ENCODE data around the gene CSNK1D.
"Not testable (repeated sequence)": the region's sequence is repeated elsewhere in the genome, so short reads cannot be mapped to it uniquely, and the experiment has no call there.

Gene CSNK1D

GRCh38 chr17:82195675-82196672 is 77.5 kb downstream of the CSNK1D start:
- no peak for FAIRE-seq
- DNase-seq (ENCODE audit: low spot score), result no peak

- DNase-seq (ENCODE audit: low spot score) (no peak), FAIRE-seq (no peak)
These were observed 78.7 kb downstream of the CSNK1D start for GRCh38 chr17:82194765-82195164.

DNA sequence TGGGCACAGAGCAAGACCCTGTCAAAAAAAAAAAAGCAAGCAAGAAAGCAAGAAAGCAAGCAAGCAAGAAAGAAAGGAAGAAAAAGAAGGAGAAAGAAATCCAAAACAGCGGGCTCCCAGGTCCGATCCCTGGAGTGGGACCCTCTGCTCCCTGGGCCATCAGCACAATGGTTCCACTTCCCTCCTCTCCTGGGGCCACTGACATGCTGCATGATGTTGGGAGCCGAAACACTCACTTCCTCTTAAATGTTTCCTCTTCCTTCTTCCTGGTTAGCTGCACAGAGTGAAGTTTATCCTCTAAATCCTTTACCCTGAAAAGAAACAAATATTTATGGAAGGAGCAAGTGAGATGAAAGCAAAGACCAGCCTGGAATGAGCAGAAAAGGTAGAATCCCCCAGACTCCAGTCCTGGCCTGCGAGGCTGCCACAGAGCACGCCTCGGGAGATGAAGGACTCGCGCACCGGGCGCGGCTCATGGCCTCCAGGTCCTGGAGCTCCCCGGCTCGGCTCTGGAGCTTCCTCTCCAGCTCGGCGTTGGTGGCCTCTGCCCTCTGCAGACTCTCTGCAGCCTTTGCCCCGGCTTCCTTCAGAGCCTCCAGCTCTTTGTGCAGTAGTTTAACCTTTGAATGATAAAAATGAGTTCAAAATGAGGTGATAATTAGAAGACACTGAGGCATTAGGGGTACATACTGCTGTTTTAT is 79.8 kb downstream of the CSNK1D start:
- DNase-seq (ENCODE audit: low spot score) (no peak), FAIRE-seq (no peak)

DNA sequence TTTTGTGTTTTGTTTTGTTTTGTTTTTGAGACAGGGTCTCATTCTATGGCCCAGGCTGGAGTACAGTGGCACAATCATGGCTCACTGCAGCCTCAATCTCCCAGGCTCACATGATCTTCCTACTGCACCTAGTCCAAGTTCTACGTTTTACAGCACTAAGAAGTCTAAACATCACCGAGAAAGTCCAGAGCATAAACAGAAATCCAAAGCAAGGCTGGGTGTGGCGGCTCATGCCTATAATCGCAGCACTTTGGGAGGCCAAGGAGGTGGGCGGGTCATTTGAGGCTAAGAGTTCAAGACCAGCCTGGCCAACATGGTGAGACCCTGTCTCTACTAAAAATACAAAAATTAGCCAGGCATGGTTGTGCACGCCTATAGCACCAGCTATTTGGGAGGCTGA is 80.5 kb downstream of the CSNK1D start:
- DNase-seq (ENCODE audit: low spot score); FAIRE-seq: not testable (repeated sequence)

Data from RCC 7860 (cell line).